ENCODE measurements around the gene SPEN. TPM values are rescaled to one million over a fixed set of nuclear protein-coding genes. Genes with fewer than 3 reads are reported as not detected.

SPEN gene
- polyA plus RNA-seq, 1 of the 3 experiments (the other 2 are of a cell fraction) = 6.1 TPM

DNA sequence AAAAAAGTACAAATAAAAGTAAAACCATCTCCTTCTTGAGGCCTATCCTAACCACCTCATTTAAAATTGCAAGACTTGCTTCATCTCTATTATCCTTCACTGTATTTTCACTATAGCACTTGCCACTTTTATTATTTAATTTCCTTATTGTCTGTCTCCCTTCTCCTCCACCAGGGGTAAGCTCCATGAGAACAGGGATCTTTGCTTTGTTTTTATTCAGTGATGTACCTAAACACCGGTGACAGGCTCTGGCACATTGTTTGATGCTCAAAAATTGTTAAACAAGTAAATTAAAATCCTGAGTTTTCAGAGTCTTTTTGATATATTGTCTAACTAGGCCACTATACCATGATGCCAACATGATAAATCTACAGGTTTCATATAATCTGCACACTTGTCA, 17.2 kb upstream of the SPEN start:
- POLR2A ChIA-PET = no interaction called here
- TF ChIP-seq, protein P1, sequence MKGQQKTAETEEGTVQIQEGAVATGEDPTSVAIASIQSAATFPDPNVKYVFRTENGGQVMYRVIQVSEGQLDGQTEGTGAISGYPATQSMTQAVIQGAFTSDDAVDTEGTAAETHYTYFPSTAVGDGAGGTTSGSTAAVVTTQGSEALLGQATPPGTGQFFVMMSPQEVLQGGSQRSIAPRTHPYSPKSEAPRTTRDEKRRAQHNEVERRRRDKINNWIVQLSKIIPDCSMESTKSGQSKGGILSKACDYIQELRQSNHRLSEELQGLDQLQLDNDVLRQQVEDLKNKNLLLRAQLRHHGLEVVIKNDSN (IDR thresholded peaks at IDR 0.05; ENCODE audit: borderline replicate concordance, low read depth) = no peak
- TF ChIP-seq REST (IDR thresholded peaks at IDR 0.05; ENCODE audit: low read depth, low read length) = no peak
- TF ChIP-seq FOXJ3 (CRISPR knock-in tag; IDR thresholded peaks at IDR 0.05) = no peak
- no peak for TF ChIP-seq POLR2AphosphoS5 (IDR thresholded peaks at IDR 0.05; ENCODE audit: low read depth, low read length)
- peak; percentile 17; the same call in 1 of the 2 replicates for TF ChIP-seq CTCF (IDR thresholded peaks at IDR 0.05)
- TF ChIP-seq RFX5 (IDR thresholded peaks at IDR 0.05; ENCODE audit: low read length) = no peak
- no peak for TF ChIP-seq CHD2 (IDR thresholded peaks at IDR 0.05; ENCODE audit: low read length, partially characterized antibody)
- no peak for TF ChIP-seq FOXM1 (IDR thresholded peaks at IDR 0.05; ENCODE audit: low read depth)
- CTCF ChIA-PET = interaction anchor here (2.3 kb wide), 1 partner anchor 15 kb away, joined by 9 read pairs; no protein-coding TSS in a partner anchor
- Histone ChIP-seq H3K36me3 (replicated peaks in 1 of 2; ENCODE audit: control insufficient read depth in 1 of 2, insufficient read depth in 2 of 2, low read length in 1 of 2) (peaks cover 0 to 6% of the 10 kb centered on the region in 2 experiments), H3K79me2 (ENCODE audit: insufficient read depth) (peaks cover 27% of the 10 kb centered on the region), H3K9me2 (no peaks in the 10 kb centered on the region), H3F3A (replicated peaks; ENCODE audit: insufficient read depth) (peaks cover 22% of the 10 kb centered on the region), H3K27me3 (ENCODE audit: insufficient read depth) (no peaks in the 10 kb centered on the region), H3K4me2 (no peak overlapping the region), H3K9me3 (no peaks in the 10 kb centered on the region; the same call in 1 of the 2 replicates), H3K4me3 (ENCODE audit: low read depth in 2 of 2, low read length in 1 of 2) (no peak overlapping the region), H3K4me1 (ENCODE audit: control insufficient read depth in 1 of 2, insufficient read depth in 2 of 2, low read depth in 1 of 2, low read length in 1 of 2) (peaks cover 3 to 12% of the 10 kb centered on the region in 2 experiments; a peak in 2 of 4 replicates), H3K9ac (no peak overlapping the region), H4K20me1 (ENCODE audit: insufficient read depth) (no peaks in the 10 kb centered on the region), H3K27ac (ENCODE audit: low read depth in 2 of 2, low read length in 1 of 2) (no peak overlapping the region), H2AFZ (ENCODE audit: low read depth) (no peak overlapping the region)
- WGBS (ENCODE audit: low lambda C conversion rate) = 64% methylated on average over 1 of the region's 1 CpG
- DNase-seq = no peak

DNA sequence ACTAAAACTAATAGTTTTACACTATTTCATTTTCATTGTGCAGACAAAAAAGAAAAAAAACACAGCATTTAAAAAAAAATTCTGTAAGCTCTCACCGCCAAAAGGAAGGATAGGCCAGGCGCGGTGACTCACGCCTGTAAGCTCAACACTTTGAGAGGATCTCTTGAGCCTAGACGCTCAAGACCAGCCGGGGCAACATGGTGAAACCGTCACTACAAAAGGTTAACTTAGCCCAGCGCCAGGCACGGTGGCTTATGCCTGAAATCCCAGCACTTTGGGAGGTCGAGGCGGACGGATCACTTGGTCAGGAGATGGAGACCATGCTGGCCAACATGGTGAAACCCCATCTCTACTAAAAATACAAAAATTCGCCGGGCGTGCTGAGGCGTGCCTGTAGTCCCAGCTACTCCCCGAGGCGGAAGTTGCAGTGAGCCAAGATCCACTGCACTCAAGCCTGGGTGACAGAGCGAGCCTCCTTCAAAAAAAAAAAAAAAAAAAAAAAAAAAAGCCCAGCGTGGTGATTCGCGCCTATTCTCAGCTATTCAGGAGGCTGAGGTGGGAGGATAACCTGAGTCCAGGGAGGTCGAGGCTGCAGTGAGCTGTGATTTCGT, 14.3 kb upstream of the SPEN start:
- 31% methylated on average over 24 of the region's 24 CpGs for WGBS (ENCODE audit: low lambda C conversion rate)
- Histone ChIP-seq H2AFZ (ENCODE audit: low read depth) (peak overlapping the region; percentile 60; the same call in 1 of the 2 replicates), H3K36me3 (replicated peaks in 1 of 2; ENCODE audit: control insufficient read depth in 1 of 2, insufficient read depth in 2 of 2, low read length in 1 of 2) (peaks cover 0 to 6% of the 10 kb centered on the region in 2 experiments), H3K4me3 (ENCODE audit: low read depth in 2 of 2, low read length in 1 of 2) (peak overlapping the region; percentile 61 to 98), H3K9me2 (no peaks in the 10 kb centered on the region), H3K79me2 (ENCODE audit: insufficient read depth) (peaks cover 27% of the 10 kb centered on the region), H3K9me3 (no peaks in the 10 kb centered on the region; the same call in 1 of the 2 replicates), H3K9ac (peak overlapping the region; percentile 99), H3K4me1 (ENCODE audit: control insufficient read depth in 1 of 2, insufficient read depth in 2 of 2, low read depth in 1 of 2, low read length in 1 of 2) (peaks cover 3 to 12% of the 10 kb centered on the region in 2 experiments; a peak in 2 of 4 replicates), H3K4me2 (peak overlapping the region; percentile 100), H3K27ac (ENCODE audit: low read depth in 2 of 2, low read length in 1 of 2) (peak overlapping the region in 1 of 2 experiments; percentile 100; a peak in 3 of 4 replicates), H3F3A (replicated peaks; ENCODE audit: insufficient read depth) (peaks cover 34% of the 10 kb centered on the region), H3K27me3 (ENCODE audit: insufficient read depth) (no peaks in the 10 kb centered on the region), H4K20me1 (ENCODE audit: insufficient read depth) (no peaks in the 10 kb centered on the region)
- ChIA-PET CTCF (interaction anchor here (0.7 to 2.3 kb wide), 6 partner anchors 9 to 380 kb away, joined by 3 to 15 read pairs (median 4); no protein-coding TSS in a partner anchor), POLR2A (interaction anchor here (1.0 to 2.3 kb wide), 7 partner anchors 12 to 416 kb away, joined by 3 to 19 read pairs (median 6); partner anchors contain the start of gene SPEN)
- DNase-seq = no peak
- no peak for TF ChIP-seq SMC3 (IDR thresholded peaks at IDR 0.05; ENCODE audit: low read depth, low read length)
- TF ChIP-seq, protein P2, sequence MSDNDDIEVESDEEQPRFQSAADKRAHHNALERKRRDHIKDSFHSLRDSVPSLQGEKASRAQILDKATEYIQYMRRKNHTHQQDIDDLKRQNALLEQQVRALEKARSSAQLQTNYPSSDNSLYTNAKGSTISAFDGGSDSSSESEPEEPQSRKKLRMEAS (IDR thresholded peaks at IDR 0.05; ENCODE audit: low read depth) = 0 out of 2 replicates have a peak, but pooled peaks have one; percentile 14
- no peak for TF ChIP-seq RCOR1 (IDR thresholded peaks at IDR 0.05; ENCODE audit: low read length)
- TF ChIP-seq NFIC (IDR thresholded peaks at IDR 0.05; ENCODE audit: borderline replicate concordance) = no peak
- TF ChIP-seq ELF1 (IDR thresholded peaks at IDR 0.05) = 0 out of 2 replicates have a peak, but pooled peaks have one; percentile 27
- TF ChIP-seq RFX5 (IDR thresholded peaks at IDR 0.05; ENCODE audit: low read length) = no peak
- no peak for TF ChIP-seq EZH2phosphoT487 (IDR thresholded peaks at IDR 0.05; ENCODE audit: borderline replicate concordance, low read depth)
- no peak for TF ChIP-seq RXRA (IDR thresholded peaks at IDR 0.05; ENCODE audit: borderline replicate concordance, low read depth)
- no peak for TF ChIP-seq GATA2 (CRISPR knock-in tag; IDR thresholded peaks at IDR 0.05)
- TF ChIP-seq POLR2AphosphoS5 (IDR thresholded peaks at IDR 0.05; ENCODE audit: low read depth, low read length) = no peak
- no peak for TF ChIP-seq FOXM1 (IDR thresholded peaks at IDR 0.05; ENCODE audit: low read depth)
- no peak for TF ChIP-seq ZBTB33 (IDR thresholded peaks at IDR 0.05; ENCODE audit: borderline replicate concordance, low read depth)
